AG10803 (cell line): ENCODE data around the gene TSSK2.
A peak's percentile ranks its signal among the peaks of the same experiment; 100 is the strongest.

Source experiments
- DNase-seq: peaks from one replicate; pipeline ENCODE4 v3.0.0; 2010; ENCODE audit warnings: low read depth
- H3K4me3 ChIP-seq: 2 replicates; pipeline ENCODE4 v1.5.1; 2011; ENCODE audit warnings: mild to moderate bottlenecking, low read length, control low read depth
- CTCF ChIP-seq: conservative IDR thresholded peaks from 2 replicates; pipeline ENCODE4 v1.5.1; 2011; ENCODE audit warnings: mild to moderate bottlenecking, low read length, control low read depth, inconsistent platforms

TSSK2 gene

GRCh38 chr22:19168088-19168890 lies 37.2 kb downstream of the TSSK2 start:
- no peak for DNase-seq
- no peak overlapping the region for H3K4me3 ChIP-seq
- no peak for TF ChIP-seq CTCF

- no peak for TF ChIP-seq CTCF
- peak overlapping the region; percentile 39 for H3K4me3 ChIP-seq
- no peak for DNase-seq
These were observed 38.2 kb downstream of the TSSK2 start for GRCh38 chr22:19169002-19169946.

GRCh38 chr22:19169947-19170318 lies 38.8 kb downstream of the TSSK2 start:
- TF ChIP-seq CTCF = no peak
- DNase-seq = no peak
- no peak overlapping the region; the same call in 1 of the 2 replicates for H3K4me3 ChIP-seq

- peak overlapping the region; percentile 91 for H3K4me3 ChIP-seq
- DNase-seq = no peak
- TF ChIP-seq CTCF = no peak
These were observed 41.3 kb downstream of the TSSK2 start for GRCh38 chr22:19172213-19173046.

GRCh38 chr22:19173047-19174035 lies 42.2 kb downstream of the TSSK2 start:
- H3K4me3 ChIP-seq = peak overlapping the region; percentile 91
- DNase-seq = no peak
- TF ChIP-seq CTCF = no peak
